Cardiac muscle cell (in vitro differentiated cells and primary cell): Measurements from ENCODE around the gene CACNA1H. TPM values are rescaled to one million over a fixed set of nuclear protein-coding genes. Genes with fewer than 3 reads are reported as not detected.
A peak's percentile ranks its signal among the peaks of the same experiment; 100 is the strongest.

Source experiments
- DNase-seq, 2 donors: peaks; one replicate each; pipeline versions ENCODE4 v3.0.0 to v3.0.0-alpha.2; 2010 to 2017; ENCODE audit warnings: low read depth in 1 of 2, low spot score in 1 of 2
- H3K27ac ChIP-seq: fragments of 200-600 bp; sonication (generic); 2 replicates; pipeline ENCODE4 v1.5.1; 2016
- H3K27me3 ChIP-seq: fragments of 200-600 bp; sonication (generic); 2 replicates; pipeline ENCODE4 v1.6.0; 2016; ENCODE audit warnings: control low read depth
- H3K36me3 ChIP-seq: fragments of 200-600 bp; sonication (generic); 2 replicates; pipeline ENCODE4 v1.5.1; 2016; ENCODE audit warnings: control low read depth
- H3K4me1 ChIP-seq: fragments of 200-600 bp; sonication (generic); 2 replicates; pipeline ENCODE4 v1.8.1; 2017; ENCODE audit warnings: low read depth, mild to moderate bottlenecking, mixed run types
- H3K4me3 ChIP-seq: fragments of 200-600 bp; sonication (generic); 2 replicates; pipeline ENCODE4 v1.5.1; 2016; ENCODE audit warnings: mild to moderate bottlenecking
- H3K9me3 ChIP-seq: fragments of 200-600 bp; sonication (generic); 2 replicates; pipeline ENCODE4 v1.5.1; 2017; ENCODE audit warnings: low read depth, mild to moderate bottlenecking, control low read depth
- polyA plus RNA-seq: library from polyadenylated mRNA; unstranded; fragments of >200 nt; fragmentation: Nextera tagmentation; extraction: Ambion mirVana; gene quantifications from 2 replicates; pipeline ENCODE4 v1.2.1, GENCODE V29; 2016
- total RNA-seq: library from RNA; depleted of rRNA; stranded (reverse); fragments of >200 nt; gene quantifications from 2 replicates; pipeline ENCODE4 v1.2.3, GENCODE V29; 2016
- TF ChIP-seq, protein P1 (sequence below): IDR thresholded peaks from 2 replicates; pipeline ENCODE4 v1.5.1; 2012; ENCODE audit warnings: low read depth, mild to moderate bottlenecking, low read length

CACNA1H gene
- total and polyA plus RNA-seq, 2 experiments from 2014 or later, result 8.9 to 66.1 TPM

DNA sequence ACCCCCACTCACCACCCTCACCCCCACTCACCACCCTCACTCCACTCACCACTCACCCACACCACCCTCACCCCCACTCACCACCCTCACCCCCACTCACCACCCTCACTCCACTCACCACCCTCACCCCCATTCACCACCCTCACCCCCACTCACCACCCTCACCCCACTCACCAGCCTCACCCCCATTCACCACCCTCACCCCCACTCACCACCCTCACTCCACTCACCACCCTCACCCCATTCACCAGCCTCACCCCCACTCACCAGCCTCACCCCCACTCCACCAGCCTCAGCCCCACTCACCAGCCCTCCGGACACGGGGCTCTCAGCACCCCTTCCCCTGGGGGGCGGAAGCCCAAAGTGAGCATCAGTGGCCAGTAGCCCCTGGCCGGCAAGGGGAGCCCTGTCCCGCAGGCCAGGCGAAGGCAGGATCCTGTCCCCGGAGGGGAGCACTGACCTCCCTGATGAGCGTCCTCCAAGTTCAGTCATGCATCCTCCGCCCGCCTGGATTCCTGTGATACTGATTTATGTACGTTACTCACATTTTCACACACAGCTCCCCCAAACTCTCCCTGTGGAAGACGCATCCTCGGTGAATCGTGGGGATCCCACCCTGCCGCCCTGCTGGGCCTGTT lies 38.9 kb upstream of the CACNA1H start:
- no peaks in the 10 kb centered on the region for H3K36me3 ChIP-seq
- H3K4me1 ChIP-seq, result peaks cover 3% of the 10 kb centered on the region
- TF ChIP-seq, protein P1, sequence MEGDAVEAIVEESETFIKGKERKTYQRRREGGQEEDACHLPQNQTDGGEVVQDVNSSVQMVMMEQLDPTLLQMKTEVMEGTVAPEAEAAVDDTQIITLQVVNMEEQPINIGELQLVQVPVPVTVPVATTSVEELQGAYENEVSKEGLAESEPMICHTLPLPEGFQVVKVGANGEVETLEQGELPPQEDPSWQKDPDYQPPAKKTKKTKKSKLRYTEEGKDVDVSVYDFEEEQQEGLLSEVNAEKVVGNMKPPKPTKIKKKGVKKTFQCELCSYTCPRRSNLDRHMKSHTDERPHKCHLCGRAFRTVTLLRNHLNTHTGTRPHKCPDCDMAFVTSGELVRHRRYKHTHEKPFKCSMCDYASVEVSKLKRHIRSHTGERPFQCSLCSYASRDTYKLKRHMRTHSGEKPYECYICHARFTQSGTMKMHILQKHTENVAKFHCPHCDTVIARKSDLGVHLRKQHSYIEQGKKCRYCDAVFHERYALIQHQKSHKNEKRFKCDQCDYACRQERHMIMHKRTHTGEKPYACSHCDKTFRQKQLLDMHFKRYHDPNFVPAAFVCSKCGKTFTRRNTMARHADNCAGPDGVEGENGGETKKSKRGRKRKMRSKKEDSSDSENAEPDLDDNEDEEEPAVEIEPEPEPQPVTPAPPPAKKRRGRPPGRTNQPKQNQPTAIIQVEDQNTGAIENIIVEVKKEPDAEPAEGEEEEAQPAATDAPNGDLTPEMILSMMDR, result no peak
- no peaks in the 10 kb centered on the region for H3K9me3 ChIP-seq
- no peak for DNase-seq
- H3K27ac ChIP-seq, result no peak overlapping the region
- H3K27me3 ChIP-seq, result no peaks in the 10 kb centered on the region
- no peak overlapping the region for H3K4me3 ChIP-seq

DNA sequence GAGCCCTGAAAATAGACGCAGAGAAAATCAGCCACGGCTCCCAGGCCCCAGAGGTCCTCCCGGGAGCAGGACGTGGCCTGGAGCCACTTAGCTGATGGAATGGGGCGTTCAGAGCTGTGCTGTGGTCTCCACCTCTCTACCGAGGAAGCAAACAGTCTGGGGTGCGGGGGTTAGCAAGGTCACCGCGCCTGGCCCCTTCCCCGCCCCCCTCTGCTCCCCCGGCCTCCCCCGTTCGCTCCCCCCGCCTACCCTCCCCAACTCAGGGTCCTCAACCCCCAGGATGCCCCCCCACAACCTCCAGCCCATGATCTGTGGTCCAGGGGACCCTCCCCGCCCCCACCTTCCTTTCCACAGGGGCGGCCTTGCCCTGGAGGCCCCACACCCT lies 36.2 kb upstream of the CACNA1H start:
- H3K4me3 ChIP-seq, result no peak overlapping the region
- H3K27ac ChIP-seq, result no peak overlapping the region
- no peaks in the 10 kb centered on the region for H3K36me3 ChIP-seq
- DNase-seq, result peak in 1 of 2 donors; percentile 30
- H3K4me1 ChIP-seq, result peaks cover 3% of the 10 kb centered on the region
- TF ChIP-seq, protein P1, result no peak
- H3K9me3 ChIP-seq, result no peaks in the 10 kb centered on the region
- no peaks in the 10 kb centered on the region for H3K27me3 ChIP-seq

DNA sequence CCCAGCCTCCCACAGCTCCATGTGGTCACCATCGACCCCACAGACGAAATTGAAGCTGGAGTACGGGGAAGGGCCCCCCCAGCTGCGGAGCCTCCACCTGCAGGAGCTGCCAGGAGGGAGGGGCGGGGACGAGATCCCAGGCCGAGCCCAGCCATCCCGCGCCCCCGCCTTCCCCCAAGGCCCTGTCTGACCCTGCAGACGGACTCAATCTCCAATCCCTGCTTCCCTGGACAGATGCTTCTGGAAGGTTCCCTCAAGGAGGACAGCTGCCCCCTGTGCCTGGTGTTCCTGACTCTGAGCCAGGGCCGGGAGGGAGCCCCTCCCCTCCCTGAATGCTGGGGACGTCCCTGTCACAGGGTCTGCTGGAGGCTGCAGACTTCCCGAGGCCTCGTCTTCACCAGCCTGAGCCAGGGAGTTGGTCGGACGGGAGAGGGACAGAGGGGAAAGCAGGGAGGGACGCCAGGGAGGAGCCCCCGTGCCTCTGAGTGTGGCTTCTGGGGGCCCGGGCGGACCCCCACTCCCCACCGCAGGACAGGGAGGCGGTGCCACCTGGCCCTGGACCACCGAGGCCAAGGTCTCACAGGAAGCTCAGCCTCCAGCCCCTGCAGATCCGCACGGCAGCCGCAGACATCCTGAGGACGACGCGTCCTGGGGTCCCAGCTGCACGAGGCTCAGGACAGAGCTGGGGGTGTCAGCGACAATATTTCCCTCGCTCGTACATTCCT lies 35.6 kb upstream of the CACNA1H start:
- TF ChIP-seq, protein P1, result no peak
- peaks cover 3% of the 10 kb centered on the region for H3K4me1 ChIP-seq
- no peak overlapping the region for H3K4me3 ChIP-seq

DNA sequence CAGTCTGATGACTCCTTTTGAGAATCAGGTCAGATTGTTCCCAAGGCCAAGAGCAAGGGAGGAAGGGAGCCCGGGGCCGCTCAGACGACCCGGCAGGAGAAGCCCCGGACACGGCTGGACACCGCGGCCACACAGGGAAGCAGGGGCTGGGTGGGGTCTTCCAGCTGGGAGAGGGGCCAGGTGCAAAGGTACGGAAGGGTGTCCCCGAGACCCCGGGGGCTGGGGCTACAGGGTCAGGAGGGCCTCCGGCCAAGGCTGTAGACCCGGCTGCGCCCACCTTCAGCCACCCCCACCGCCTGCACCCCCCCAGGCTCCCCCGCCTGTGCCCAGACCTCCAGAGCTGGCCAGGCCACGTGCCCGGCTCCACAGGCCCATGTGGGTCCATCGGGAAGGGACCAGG lies 35.0 kb upstream of the CACNA1H start:
- no peaks in the 10 kb centered on the region for H3K27me3 ChIP-seq
- no peak overlapping the region for H3K4me3 ChIP-seq
- TF ChIP-seq, protein P1, result no peak
- no peaks in the 10 kb centered on the region for H3K36me3 ChIP-seq
- DNase-seq, result no peak
- H3K9me3 ChIP-seq, result no peaks in the 10 kb centered on the region
- peaks cover 3% of the 10 kb centered on the region for H3K4me1 ChIP-seq
- H3K27ac ChIP-seq, result no peak overlapping the region

More for the DNA sequence above, 35.6 kb upstream of the CACNA1H start:
- H3K36me3 ChIP-seq, result no peaks in the 10 kb centered on the region
- H3K27me3 ChIP-seq, result no peaks in the 10 kb centered on the region
- no peak for DNase-seq
- H3K27ac ChIP-seq, result no peak overlapping the region
- no peaks in the 10 kb centered on the region for H3K9me3 ChIP-seq

DNA sequence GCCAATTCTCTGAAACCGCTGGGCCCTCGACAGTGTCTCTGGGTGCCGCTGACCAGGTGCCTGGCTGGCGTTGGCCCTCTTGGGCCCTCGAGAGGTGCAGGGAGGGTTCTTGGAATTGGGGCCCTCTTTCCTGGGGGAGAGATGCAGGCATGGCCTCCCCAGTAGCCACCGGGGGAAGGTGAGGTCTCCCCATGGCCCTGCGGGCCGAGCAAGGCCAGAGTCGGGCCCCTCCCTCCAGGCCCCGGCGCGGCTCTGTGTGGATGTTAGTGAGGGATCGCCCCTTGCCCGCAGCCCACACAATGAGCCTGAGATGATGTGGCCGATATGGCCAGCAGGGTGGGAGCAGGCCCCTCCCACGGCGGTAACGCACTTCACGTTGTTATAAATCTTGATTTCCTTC lies 33.8 kb upstream of the CACNA1H start:
- no peak for DNase-seq
- Histone ChIP-seq H3K4me3 (no peak overlapping the region), H3K36me3 (no peaks in the 10 kb centered on the region), H3K27ac (no peak overlapping the region), H3K9me3 (no peaks in the 10 kb centered on the region), H3K27me3 (no peaks in the 10 kb centered on the region), H3K4me1 (peaks cover 3% of the 10 kb centered on the region)
- TF ChIP-seq, protein P1, result no peak
